ENCODE results near the gene MICB.

DNA sequence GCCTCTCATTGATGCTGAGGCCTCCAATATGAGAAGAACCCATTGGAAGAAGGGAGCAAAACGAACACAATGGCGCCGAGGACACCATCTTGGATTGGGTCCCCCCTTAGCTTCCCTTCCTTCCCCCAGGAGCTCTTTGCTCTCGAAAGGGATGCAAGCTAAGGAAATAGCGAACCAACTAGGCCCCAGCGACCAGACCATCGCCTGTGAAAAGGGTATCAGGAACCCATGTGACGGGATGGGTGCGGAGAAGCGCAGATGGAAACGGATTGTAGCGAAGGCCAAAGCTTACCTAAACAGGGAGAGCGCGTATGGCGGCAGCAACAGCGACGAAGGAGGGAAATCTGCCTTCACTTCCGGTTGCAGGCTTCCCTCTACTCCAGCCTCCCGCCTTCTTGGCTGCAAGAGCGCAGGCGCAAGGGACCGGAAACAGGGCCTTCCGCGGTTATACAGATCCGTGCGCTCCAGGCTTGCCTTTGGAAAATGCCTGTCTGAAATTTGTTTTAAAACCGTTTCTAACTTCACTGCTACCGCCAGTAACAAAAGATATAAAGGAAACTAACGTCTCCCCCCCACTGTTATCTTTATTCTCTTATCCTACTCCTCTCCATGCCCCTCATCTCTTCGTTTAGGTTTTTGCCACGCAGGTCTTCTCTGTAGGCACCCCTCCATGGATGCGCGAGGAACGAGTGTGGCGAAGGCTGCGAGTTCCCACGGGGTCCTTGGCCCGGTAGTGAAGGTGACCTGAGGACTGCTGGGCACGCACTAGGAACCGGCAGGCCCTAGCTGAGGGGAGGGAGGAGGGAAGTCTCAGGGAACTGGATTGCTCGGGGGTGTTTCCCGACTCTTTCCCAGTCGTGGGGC, 43.9 kb downstream of the MICB start, which contains the start of gene DDX39B:
- TF ChIP-seq, protein P1, sequence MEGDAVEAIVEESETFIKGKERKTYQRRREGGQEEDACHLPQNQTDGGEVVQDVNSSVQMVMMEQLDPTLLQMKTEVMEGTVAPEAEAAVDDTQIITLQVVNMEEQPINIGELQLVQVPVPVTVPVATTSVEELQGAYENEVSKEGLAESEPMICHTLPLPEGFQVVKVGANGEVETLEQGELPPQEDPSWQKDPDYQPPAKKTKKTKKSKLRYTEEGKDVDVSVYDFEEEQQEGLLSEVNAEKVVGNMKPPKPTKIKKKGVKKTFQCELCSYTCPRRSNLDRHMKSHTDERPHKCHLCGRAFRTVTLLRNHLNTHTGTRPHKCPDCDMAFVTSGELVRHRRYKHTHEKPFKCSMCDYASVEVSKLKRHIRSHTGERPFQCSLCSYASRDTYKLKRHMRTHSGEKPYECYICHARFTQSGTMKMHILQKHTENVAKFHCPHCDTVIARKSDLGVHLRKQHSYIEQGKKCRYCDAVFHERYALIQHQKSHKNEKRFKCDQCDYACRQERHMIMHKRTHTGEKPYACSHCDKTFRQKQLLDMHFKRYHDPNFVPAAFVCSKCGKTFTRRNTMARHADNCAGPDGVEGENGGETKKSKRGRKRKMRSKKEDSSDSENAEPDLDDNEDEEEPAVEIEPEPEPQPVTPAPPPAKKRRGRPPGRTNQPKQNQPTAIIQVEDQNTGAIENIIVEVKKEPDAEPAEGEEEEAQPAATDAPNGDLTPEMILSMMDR (IDR thresholded peaks at IDR 0.05 in 2 of 3, conservative IDR thresholded peaks at IDR 0.05 in 1 of 3; ENCODE audit: borderline replicate concordance in 1 of 3, insufficient read depth in 1 of 3, low read depth in 2 of 3, low read length in 2 of 3): no peak
- peak; percentile 79 for TF ChIP-seq POLR2A (IDR thresholded peaks at IDR 0.05; ENCODE audit: borderline replicate concordance, extremely low read depth, insufficient read depth, insufficient read length)
- TF ChIP-seq, protein P2, sequence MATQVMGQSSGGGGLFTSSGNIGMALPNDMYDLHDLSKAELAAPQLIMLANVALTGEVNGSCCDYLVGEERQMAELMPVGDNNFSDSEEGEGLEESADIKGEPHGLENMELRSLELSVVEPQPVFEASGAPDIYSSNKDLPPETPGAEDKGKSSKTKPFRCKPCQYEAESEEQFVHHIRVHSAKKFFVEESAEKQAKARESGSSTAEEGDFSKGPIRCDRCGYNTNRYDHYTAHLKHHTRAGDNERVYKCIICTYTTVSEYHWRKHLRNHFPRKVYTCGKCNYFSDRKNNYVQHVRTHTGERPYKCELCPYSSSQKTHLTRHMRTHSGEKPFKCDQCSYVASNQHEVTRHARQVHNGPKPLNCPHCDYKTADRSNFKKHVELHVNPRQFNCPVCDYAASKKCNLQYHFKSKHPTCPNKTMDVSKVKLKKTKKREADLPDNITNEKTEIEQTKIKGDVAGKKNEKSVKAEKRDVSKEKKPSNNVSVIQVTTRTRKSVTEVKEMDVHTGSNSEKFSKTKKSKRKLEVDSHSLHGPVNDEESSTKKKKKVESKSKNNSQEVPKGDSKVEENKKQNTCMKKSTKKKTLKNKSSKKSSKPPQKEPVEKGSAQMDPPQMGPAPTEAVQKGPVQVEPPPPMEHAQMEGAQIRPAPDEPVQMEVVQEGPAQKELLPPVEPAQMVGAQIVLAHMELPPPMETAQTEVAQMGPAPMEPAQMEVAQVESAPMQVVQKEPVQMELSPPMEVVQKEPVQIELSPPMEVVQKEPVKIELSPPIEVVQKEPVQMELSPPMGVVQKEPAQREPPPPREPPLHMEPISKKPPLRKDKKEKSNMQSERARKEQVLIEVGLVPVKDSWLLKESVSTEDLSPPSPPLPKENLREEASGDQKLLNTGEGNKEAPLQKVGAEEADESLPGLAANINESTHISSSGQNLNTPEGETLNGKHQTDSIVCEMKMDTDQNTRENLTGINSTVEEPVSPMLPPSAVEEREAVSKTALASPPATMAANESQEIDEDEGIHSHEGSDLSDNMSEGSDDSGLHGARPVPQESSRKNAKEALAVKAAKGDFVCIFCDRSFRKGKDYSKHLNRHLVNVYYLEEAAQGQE (IDR thresholded peaks at IDR 0.05; ENCODE audit: low read depth): no peak

Measured in HCT116 (cell line).